Measurements from ENCODE around the gene ASPHD2.
"Not testable (repeated sequence)": the region's sequence is repeated elsewhere in the genome, so short reads cannot be mapped to it uniquely, and the experiment has no call there.

Gene ASPHD2

GRCh38 chr22:26431261-26431995 lies 2.4 kb downstream of the ASPHD2 start:
- TF ChIP-seq, protein P1, sequence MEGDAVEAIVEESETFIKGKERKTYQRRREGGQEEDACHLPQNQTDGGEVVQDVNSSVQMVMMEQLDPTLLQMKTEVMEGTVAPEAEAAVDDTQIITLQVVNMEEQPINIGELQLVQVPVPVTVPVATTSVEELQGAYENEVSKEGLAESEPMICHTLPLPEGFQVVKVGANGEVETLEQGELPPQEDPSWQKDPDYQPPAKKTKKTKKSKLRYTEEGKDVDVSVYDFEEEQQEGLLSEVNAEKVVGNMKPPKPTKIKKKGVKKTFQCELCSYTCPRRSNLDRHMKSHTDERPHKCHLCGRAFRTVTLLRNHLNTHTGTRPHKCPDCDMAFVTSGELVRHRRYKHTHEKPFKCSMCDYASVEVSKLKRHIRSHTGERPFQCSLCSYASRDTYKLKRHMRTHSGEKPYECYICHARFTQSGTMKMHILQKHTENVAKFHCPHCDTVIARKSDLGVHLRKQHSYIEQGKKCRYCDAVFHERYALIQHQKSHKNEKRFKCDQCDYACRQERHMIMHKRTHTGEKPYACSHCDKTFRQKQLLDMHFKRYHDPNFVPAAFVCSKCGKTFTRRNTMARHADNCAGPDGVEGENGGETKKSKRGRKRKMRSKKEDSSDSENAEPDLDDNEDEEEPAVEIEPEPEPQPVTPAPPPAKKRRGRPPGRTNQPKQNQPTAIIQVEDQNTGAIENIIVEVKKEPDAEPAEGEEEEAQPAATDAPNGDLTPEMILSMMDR (conservative IDR thresholded peaks at IDR 0.05) = no peak
- no peak overlapping the region for H3K27ac ChIP-seq

GRCh38 chr22:26432619-26433311 lies 3.7 kb downstream of the ASPHD2 start:
- TF ChIP-seq, protein P1 (conservative IDR thresholded peaks at IDR 0.05) = no peak
- no peak overlapping the region for H3K27ac ChIP-seq

GRCh38 chr22:26433805-26434204 lies 4.7 kb downstream of the ASPHD2 start:
- H3K27ac ChIP-seq = no peak overlapping the region

DNA sequence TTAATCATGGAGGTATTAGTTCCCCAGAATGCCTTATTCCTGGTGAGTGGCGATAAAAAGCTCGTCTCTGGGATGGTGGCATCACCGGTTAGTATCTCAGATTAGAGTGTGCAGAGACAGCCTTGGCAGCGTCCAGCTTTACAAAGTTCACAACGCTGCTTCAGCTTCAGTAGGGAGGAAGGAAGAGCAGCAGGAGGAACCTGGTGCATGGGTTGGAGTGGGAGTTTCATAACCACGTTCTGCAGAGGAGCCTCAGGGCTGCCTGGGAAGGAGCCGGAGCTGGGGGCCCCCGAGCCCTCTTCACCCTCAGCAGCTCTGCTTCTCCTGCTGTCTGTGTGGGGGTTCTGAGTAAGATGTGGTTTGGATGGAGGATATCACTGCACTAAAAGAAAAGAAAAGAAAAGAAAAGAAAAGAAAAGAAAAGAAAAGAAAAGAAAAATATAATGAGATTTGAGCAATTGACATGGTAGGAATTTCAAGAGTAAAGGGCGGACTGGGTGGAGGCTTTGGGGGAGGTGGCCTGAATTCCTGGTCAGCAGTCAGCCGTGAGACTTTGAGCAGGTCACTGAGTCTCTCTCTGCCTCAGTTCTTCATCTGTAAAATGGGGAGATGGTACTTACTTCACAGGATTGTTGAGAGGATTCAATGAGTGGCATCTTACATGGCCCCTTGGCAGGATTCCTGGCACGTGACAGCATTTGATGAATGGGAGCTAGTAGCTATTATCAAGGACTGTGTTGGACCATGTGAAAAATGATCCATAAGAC lies 6.5 kb downstream of the ASPHD2 start:
- TF ChIP-seq, protein P1 (conservative IDR thresholded peaks at IDR 0.05) = no peak
- peak overlapping the region; percentile 80 for H3K27ac ChIP-seq

More at GRCh38 chr22:26433805-26434204, 4.7 kb downstream of the ASPHD2 start:
- TF ChIP-seq, protein P1 (conservative IDR thresholded peaks at IDR 0.05) = no peak

GRCh38 chr22:26436903-26437515 lies 7.9 kb downstream of the ASPHD2 start:
- TF ChIP-seq, protein P1 (conservative IDR thresholded peaks at IDR 0.05) = peak; percentile 26; the same call in 1 of the 2 replicates
- H3K27ac ChIP-seq = peak overlapping the region; percentile 80

GRCh38 chr22:26437694-26438392 lies 8.8 kb downstream of the ASPHD2 start:
- TF ChIP-seq, protein P1 (conservative IDR thresholded peaks at IDR 0.05) = no peak
- H3K27ac ChIP-seq = peak overlapping the region; percentile 80

DNA sequence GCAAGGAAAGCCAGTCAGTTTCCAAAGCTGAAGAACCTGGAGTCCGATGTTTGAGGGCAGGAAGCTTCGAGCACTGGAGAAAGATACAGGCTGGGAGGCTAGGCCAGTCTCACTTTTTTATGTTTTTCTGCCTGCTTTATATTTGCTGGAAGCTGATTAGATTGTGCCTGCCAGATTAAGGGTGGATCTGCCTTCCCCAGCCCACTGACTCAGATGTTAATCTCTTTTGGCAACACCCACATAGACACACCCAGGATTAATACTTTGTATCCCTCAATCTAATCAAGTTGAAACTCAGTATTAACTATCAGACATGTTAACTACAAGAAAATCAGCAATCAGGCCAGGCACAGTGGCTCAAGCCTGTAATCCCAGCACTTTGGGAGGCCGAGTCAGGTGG lies 9.7 kb downstream of the ASPHD2 start:
- not testable (repeated sequence) for H3K27ac ChIP-seq

Measured in VCaP (cell line).